Keratinocyte (primary cell): ENCODE data around the gene ATP11A.

ENCODE experiments used
- CTCF ChIP-seq, 3 experiments: IDR thresholded peaks in 1 of 3; conservative IDR thresholded peaks in 1 of 3; optimal IDR thresholded peaks in 1 of 3; 2 replicates in 2 of 3; 3 replicates in 1 of 3; pipeline versions ENCODE3 to v1.5.1; 2011; ENCODE audit warnings: low read length in 3 of 3, mild to moderate bottlenecking in 3 of 3, moderate library complexity in 2 of 3, control low read depth in 1 of 3, inconsistent platforms in 1 of 3; ENCODE audit not compliant: insufficient read depth in 2 of 3; ENCODE audit errors: extremely low read depth in 1 of 3
- EZH2 ChIP-seq: IDR thresholded peaks from one replicate; pipeline ENCODE4 v1.6.1; 2012; ENCODE audit warnings: inconsistent platforms, mild to moderate bottlenecking, low read length, moderate library complexity

- TF ChIP-seq CTCF (optimal IDR thresholded peaks at IDR 0.05 in 1 of 3, IDR thresholded peaks at IDR 0.05 in 1 of 3, conservative IDR thresholded peaks at IDR 0.05 in 1 of 3; ENCODE audit: extremely low read depth in 1 of 3, insufficient read depth in 2 of 3, low read length in 3 of 3) (no peak), EZH2 (no peak)
Measured at GRCh38 chr13:112641456-112642089, 48.3 kb upstream of the ATP11A start.
